IMR-90 (cell line): ENCODE measurements around the gene DIO1. TPM values are rescaled to one million over a fixed set of nuclear protein-coding genes. Genes with fewer than 3 reads are reported as not detected.

Source experiments
- ATAC-seq: fragments of 200-7000 bp; cut with Tn5 transposase; 2 replicates; pipeline ENCODE4 v1.9.1; 2020; ENCODE audit warnings: low read depth, mild to moderate bottlenecking, moderate library complexity
- BruUV-seq: library from RNA; stranded (reverse); fragments of 400-500 nt; replicated peaks from 2 replicates; lab custom pipeline; 2021; lab: Mats Ljungman, UMichigan
- CTCF ChIA-PET: fragments of 300-600 bp; formaldehyde crosslinking; extraction: SDS; loops from one replicate; lab custom pipeline; 2021; ENCODE audit warnings: antibody characterized with exemption; lab: Yijun Ruan, JAX
- POLR2A ChIA-PET: fragments of 300-600 bp; sonication (Branson Sonifier 250); formaldehyde crosslinking; loops from one replicate; lab custom pipeline; 2022; ENCODE audit warnings: antibody characterized with exemption; ENCODE audit not compliant: unreplicated experiment; lab: Charles Lee
- DNase-seq: peaks from one replicate; pipeline ENCODE4 v3.0.0; 2013
- H2AFZ ChIP-seq: replicated peaks from 2 replicates; pipeline ENCODE3; 2013; ENCODE audit warnings: low read length, mild to moderate bottlenecking; ENCODE audit not compliant: poor library complexity
- H2AK5ac ChIP-seq: 2 replicates; pipeline ENCODE4 v1.6.1; 2013; ENCODE audit warnings: low read depth, low read length, inconsistent platforms
- H2AK9ac ChIP-seq: replicated peaks from 2 replicates; pipeline ENCODE3; 2013; ENCODE audit warnings: mild to moderate bottlenecking, low read depth, low read length, moderate library complexity; ENCODE audit not compliant: poor library complexity
- H2BK120ac ChIP-seq: 2 replicates; pipeline ENCODE4 v1.6.1; 2013; ENCODE audit warnings: low read depth, low read length, inconsistent platforms
- H2BK15ac ChIP-seq: 3 replicates; pipeline ENCODE4 v1.6.1; 2013; ENCODE audit warnings: low read depth, low read length, inconsistent platforms
- H2BK20ac ChIP-seq: 2 replicates; pipeline ENCODE4 v1.6.1; 2013; ENCODE audit warnings: low read depth, mild to moderate bottlenecking, inconsistent platforms, low read length, moderate library complexity
- H2BK5ac ChIP-seq: 2 replicates; pipeline ENCODE4 v1.6.1; 2013; ENCODE audit warnings: mild to moderate bottlenecking, low read depth, low read length, inconsistent platforms; ENCODE audit not compliant: poor library complexity, severe bottlenecking
- H3K14ac ChIP-seq: replicated peaks from 2 replicates; pipeline ENCODE4 v1.6.1; 2013; ENCODE audit warnings: low read depth, low read length, inconsistent platforms
- H3K18ac ChIP-seq: 2 replicates; pipeline ENCODE4 v1.6.1; 2013; ENCODE audit warnings: low read depth, low read length, control low read depth
- H3K23ac ChIP-seq: 2 replicates; pipeline ENCODE4 v1.6.1; 2013; ENCODE audit warnings: low read depth, low read length, inconsistent platforms
- H3K27ac ChIP-seq: 2 replicates; pipeline ENCODE4 v1.5.1; 2013; ENCODE audit warnings: mild to moderate bottlenecking, control low read depth, low read length; ENCODE audit not compliant: insufficient read depth
- H3K27me3 ChIP-seq: 2 replicates; pipeline ENCODE4 v1.6.1; 2013; ENCODE audit warnings: low read length; ENCODE audit not compliant: control insufficient read depth, insufficient read depth
- H3K36me3 ChIP-seq: 2 replicates; pipeline ENCODE4 v1.6.1; 2013; ENCODE audit warnings: low read length, mixed read lengths; ENCODE audit not compliant: control insufficient read depth, insufficient read depth
- H3K4ac ChIP-seq: 2 replicates; pipeline ENCODE4 v1.6.1; 2013; ENCODE audit warnings: low read depth, low read length, inconsistent platforms
- H3K4me1 ChIP-seq: 2 replicates; pipeline ENCODE4 v1.6.1; 2013; ENCODE audit warnings: low read length, mixed read lengths; ENCODE audit not compliant: control insufficient read depth, insufficient read depth
- H3K4me2 ChIP-seq: 2 replicates; pipeline ENCODE4 v1.6.1; 2013; ENCODE audit warnings: low read depth, mild to moderate bottlenecking, control low read depth, low read length, moderate library complexity
- H3K4me3 ChIP-seq: 2 replicates; pipeline ENCODE4 v1.5.1; 2013; ENCODE audit warnings: low read depth, mild to moderate bottlenecking, control low read depth, low read length, moderate library complexity; ENCODE audit not compliant: insufficient read depth
- H3K56ac ChIP-seq: 2 replicates; pipeline ENCODE4 v1.6.1; 2013; ENCODE audit warnings: low read length, inconsistent platforms; ENCODE audit not compliant: insufficient read depth; ENCODE audit errors: extremely low read depth
- H3K79me1 ChIP-seq, 2 experiments: 2 replicates each; pipeline ENCODE4 v1.6.1; 2013; ENCODE audit warnings: low read length in 2 of 2, inconsistent platforms in 1 of 2, low read depth in 1 of 2
- H3K9ac ChIP-seq: 2 replicates; pipeline ENCODE4 v1.6.1; 2013; ENCODE audit warnings: low read depth, low read length, control low read depth
- H3K9me1 ChIP-seq: 2 replicates; pipeline ENCODE4 v1.6.1; 2013; ENCODE audit warnings: low read length, inconsistent platforms; ENCODE audit not compliant: insufficient read depth
- H3K9me3 ChIP-seq: 2 replicates; pipeline ENCODE4 v1.6.1; 2013; ENCODE audit warnings: low read length; ENCODE audit not compliant: control insufficient read depth, insufficient read depth
- H4K20me1 ChIP-seq: 2 replicates; pipeline ENCODE4 v1.6.1; 2013; ENCODE audit warnings: low read length, inconsistent platforms; ENCODE audit not compliant: insufficient read depth
- H4K5ac ChIP-seq: 2 replicates; pipeline ENCODE4 v1.6.1; 2013; ENCODE audit warnings: mild to moderate bottlenecking, low read depth, low read length, control low read depth
- H4K8ac ChIP-seq, 2 experiments: 2 replicates each; pipeline ENCODE4 v1.6.1; 2013; ENCODE audit warnings: low read depth in 2 of 2, low read length in 2 of 2, control low read depth in 1 of 2, inconsistent platforms in 1 of 2
- H4K91ac ChIP-seq: 2 replicates; pipeline ENCODE4 v1.6.1; 2013; ENCODE audit warnings: low read depth, low read length, inconsistent platforms; ENCODE audit not compliant: insufficient read depth
- BHLHE40 ChIP-seq: fragments of 150-350 bp; IDR thresholded peaks from 2 replicates; pipeline ENCODE4 v1.6.1; 2016; ENCODE audit warnings: mild to moderate bottlenecking, low read depth, low read length
- CEBPB ChIP-seq: IDR thresholded peaks from 2 replicates; pipeline ENCODE4 v1.6.1; 2012; ENCODE audit warnings: low read depth, low read length, improper control_type of control experiment
- CHD1 ChIP-seq: IDR thresholded peaks from 2 replicates; pipeline ENCODE4 v1.6.1; 2012; ENCODE audit warnings: low read depth, low read length, improper control_type of control experiment
- FOS ChIP-seq: fragments of 150-350 bp; IDR thresholded peaks from 2 replicates; pipeline ENCODE4 v1.6.1; 2016; ENCODE audit warnings: low read depth, low read length
- MAFK ChIP-seq: IDR thresholded peaks from 2 replicates; pipeline ENCODE4 v1.6.1; 2012; ENCODE audit warnings: low read depth, low read length, improper control_type of control experiment
- MAZ ChIP-seq: IDR thresholded peaks from 2 replicates; pipeline ENCODE4 v1.6.1; 2012; ENCODE audit warnings: low read depth, mild to moderate bottlenecking, low read length, improper control_type of control experiment, moderate library complexity, borderline replicate concordance
- MXI1 ChIP-seq: IDR thresholded peaks from 2 replicates; pipeline ENCODE4 v1.6.1; 2012; ENCODE audit warnings: low read depth, mild to moderate bottlenecking, low read length, moderate library complexity, borderline replicate concordance
- RAD21 ChIP-seq: IDR thresholded peaks from 2 replicates; pipeline ENCODE4 v1.6.1; 2012; ENCODE audit warnings: low read length, improper control_type of control experiment
- RCOR1 ChIP-seq: IDR thresholded peaks from 2 replicates; pipeline ENCODE4 v1.6.1; 2012; ENCODE audit warnings: mild to moderate bottlenecking, low read length, improper control_type of control experiment; ENCODE audit not compliant: insufficient replicate concordance
- SMC3 ChIP-seq: fragments of 150-350 bp; IDR thresholded peaks from 2 replicates; pipeline ENCODE4 v1.6.1; 2016; ENCODE audit warnings: low read depth, mild to moderate bottlenecking, antibody characterized with exemption, low read length, moderate library complexity
- WGBS, 2 experiments: methylation state at CpG; one replicate each; pipeline versions ENCODE4 v1.1.5 to v1.1.7; 2013; ENCODE audit warnings: missing lambda C conversion rate in 2 of 2; ENCODE audit not compliant: insufficient read length in 1 of 2; ENCODE audit errors: extremely low coverage in 2 of 2; 5-methylcytosine and 5-hydroxymethylcytosine counted together
- dilution Hi-C: fragments of 300-500 bp; cut with HindIII; formaldehyde crosslinking; loops from one replicate; pipeline ENCODE4 v1.14.3; 2018; ENCODE audit warnings: low sequenced_read_pairs; ENCODE audit not compliant: unreplicated experiment
- in situ Hi-C: fragments of 300-500 bp; cut with MboI; formaldehyde crosslinking; loops from 3 replicates; pipeline ENCODE4 v1.14.3; 2019; ENCODE audit warnings: low sequenced_read_pairs, inconsistent platforms, mixed read lengths
- intact Hi-C: fragments of 100-400 bp; cut with micrococcal nuclease; formaldehyde crosslinking; loops from 2 replicates; pipeline ENCODE4 v1.10.0; 2022
- polyA plus RNA-seq, 3 experiments: library from polyadenylated mRNA; depleted of rRNA; stranded (reverse); fragments of >200 nt; gene quantifications; 2 replicates each; pipeline ENCODE4 v1.2.3, GENCODE V29; 2012; ENCODE audit warnings: low replicate concordance in 1 of 3
- total RNA-seq: library from RNA; depleted of rRNA; stranded (reverse); fragments of >200 nt; gene quantifications from 2 replicates; pipeline ENCODE4 v1.2.3, GENCODE V29; 2012
- TF ChIP-seq, protein P1 (sequence below): fragments of 150-350 bp; IDR thresholded peaks from 2 replicates; pipeline ENCODE4 v1.6.1; 2016; ENCODE audit warnings: low read depth, mild to moderate bottlenecking, low read length, moderate library complexity, borderline replicate concordance
- TF ChIP-seq, protein P2 (sequence below): conservative IDR thresholded peaks from 2 replicates; pipeline ENCODE4 v1.5.1; 2012; ENCODE audit warnings: mild to moderate bottlenecking, low read depth, low read length, improper control_type of control experiment
- TF ChIP-seq, protein P3 (sequence below): fragments of 150-350 bp; IDR thresholded peaks from 2 replicates; pipeline ENCODE4 v1.6.1; 2017; ENCODE audit warnings: mild to moderate bottlenecking, antibody characterized with exemption, low read length, low read depth

Gene DIO1
- total and polyA plus RNA-seq, 2 of the 4 experiments (the other 2 are of a cell fraction), result not detected

DNA sequence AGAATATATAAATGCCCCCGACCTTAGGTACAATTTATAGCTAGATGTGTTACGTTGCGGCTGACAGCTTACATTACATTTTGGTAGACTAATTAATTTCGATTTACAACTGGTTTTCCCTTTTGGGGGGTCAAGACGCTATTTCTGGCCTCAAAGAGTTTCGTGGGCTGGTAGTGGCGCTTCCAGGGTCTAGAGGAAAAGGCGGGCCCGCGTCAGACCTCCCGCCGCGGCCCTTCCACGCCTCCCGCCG, 51.1 kb downstream of the DIO1 start:
- peak overlapping the region; percentile 92 for H3K9ac ChIP-seq
- H3K27me3 ChIP-seq, result no peaks in the 10 kb centered on the region
- no peaks in the 10 kb centered on the region for H3K9me3 ChIP-seq
- TF ChIP-seq, protein P1, sequence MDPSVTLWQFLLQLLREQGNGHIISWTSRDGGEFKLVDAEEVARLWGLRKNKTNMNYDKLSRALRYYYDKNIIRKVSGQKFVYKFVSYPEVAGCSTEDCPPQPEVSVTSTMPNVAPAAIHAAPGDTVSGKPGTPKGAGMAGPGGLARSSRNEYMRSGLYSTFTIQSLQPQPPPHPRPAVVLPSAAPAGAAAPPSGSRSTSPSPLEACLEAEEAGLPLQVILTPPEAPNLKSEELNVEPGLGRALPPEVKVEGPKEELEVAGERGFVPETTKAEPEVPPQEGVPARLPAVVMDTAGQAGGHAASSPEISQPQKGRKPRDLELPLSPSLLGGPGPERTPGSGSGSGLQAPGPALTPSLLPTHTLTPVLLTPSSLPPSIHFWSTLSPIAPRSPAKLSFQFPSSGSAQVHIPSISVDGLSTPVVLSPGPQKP, result no peak
- TF ChIP-seq RCOR1, result no peak
- TF ChIP-seq FOS, result no peak
- TF ChIP-seq MAZ, result no peak
- no peak for TF ChIP-seq MXI1
- TF ChIP-seq, protein P2, sequence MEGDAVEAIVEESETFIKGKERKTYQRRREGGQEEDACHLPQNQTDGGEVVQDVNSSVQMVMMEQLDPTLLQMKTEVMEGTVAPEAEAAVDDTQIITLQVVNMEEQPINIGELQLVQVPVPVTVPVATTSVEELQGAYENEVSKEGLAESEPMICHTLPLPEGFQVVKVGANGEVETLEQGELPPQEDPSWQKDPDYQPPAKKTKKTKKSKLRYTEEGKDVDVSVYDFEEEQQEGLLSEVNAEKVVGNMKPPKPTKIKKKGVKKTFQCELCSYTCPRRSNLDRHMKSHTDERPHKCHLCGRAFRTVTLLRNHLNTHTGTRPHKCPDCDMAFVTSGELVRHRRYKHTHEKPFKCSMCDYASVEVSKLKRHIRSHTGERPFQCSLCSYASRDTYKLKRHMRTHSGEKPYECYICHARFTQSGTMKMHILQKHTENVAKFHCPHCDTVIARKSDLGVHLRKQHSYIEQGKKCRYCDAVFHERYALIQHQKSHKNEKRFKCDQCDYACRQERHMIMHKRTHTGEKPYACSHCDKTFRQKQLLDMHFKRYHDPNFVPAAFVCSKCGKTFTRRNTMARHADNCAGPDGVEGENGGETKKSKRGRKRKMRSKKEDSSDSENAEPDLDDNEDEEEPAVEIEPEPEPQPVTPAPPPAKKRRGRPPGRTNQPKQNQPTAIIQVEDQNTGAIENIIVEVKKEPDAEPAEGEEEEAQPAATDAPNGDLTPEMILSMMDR, result no peak
- TF ChIP-seq SMC3, result no peak
- TF ChIP-seq BHLHE40, result no peak
- TF ChIP-seq, protein P3, sequence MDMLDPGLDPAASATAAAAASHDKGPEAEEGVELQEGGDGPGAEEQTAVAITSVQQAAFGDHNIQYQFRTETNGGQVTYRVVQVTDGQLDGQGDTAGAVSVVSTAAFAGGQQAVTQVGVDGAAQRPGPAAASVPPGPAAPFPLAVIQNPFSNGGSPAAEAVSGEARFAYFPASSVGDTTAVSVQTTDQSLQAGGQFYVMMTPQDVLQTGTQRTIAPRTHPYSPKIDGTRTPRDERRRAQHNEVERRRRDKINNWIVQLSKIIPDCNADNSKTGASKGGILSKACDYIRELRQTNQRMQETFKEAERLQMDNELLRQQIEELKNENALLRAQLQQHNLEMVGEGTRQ, result no peak
- no peak for TF ChIP-seq RAD21
- TF ChIP-seq CEBPB, result no peak
- TF ChIP-seq CHD1, result no peak
- TF ChIP-seq MAFK, result no peak
- peak overlapping the region; percentile 94 for H2AFZ ChIP-seq
- H3K27ac ChIP-seq, result peak overlapping the region; percentile 96
- DNase-seq, result no peak
- in situ Hi-C loops, result loop anchor here (5.0 kb wide), 1 partner anchor 63 kb away; no protein-coding TSS in a partner anchor
- ChIA-PET CTCF (interaction anchor here (0.9 to 2.3 kb wide), 2 partner anchors 66 to 76 kb away, joined by 3 to 7 read pairs; no protein-coding TSS in a partner anchor), POLR2A (interaction anchor here (0.7 to 1.2 kb wide), 2 partner anchors 21 to 55 kb away, joined by 3 to 4 read pairs; partner anchors contain the start of gene YIPF1)
- peak overlapping the region; percentile 34 to 59; a peak in 3 of 4 replicates for H4K8ac ChIP-seq
- H2BK15ac ChIP-seq, result no peak overlapping the region
- peak overlapping the region; percentile 79 for H3K4ac ChIP-seq
- peak; percentile 4 for ATAC-seq
- peak overlapping the region; percentile 79 for H4K5ac ChIP-seq
- no peak overlapping the region for H2BK20ac ChIP-seq
- H4K20me1 ChIP-seq, result peaks cover 26% of the 10 kb centered on the region; the same call in 1 of the 2 replicates
- peak overlapping the region; percentile 3; the same call in 1 of the 2 replicates for H2AK5ac ChIP-seq
- H3K79me1 ChIP-seq, result peaks cover 43 to 66% of the 10 kb centered on the region in 2 experiments
- H2AK9ac ChIP-seq, result peak overlapping the region; percentile 5
- H3K4me2 ChIP-seq, result peak overlapping the region; percentile 91
- H3K4me3 ChIP-seq, result peak overlapping the region; percentile 98
- dilution Hi-C loops, result no loop called here
- peak overlapping the region; percentile 67 for H3K14ac ChIP-seq
- peaks cover 10% of the 10 kb centered on the region for H3K4me1 ChIP-seq
- peaks cover 11% of the 10 kb centered on the region for H3K9me1 ChIP-seq
- WGBS, 2 experiments, result no CpG with 5 or more reads among the region's 16 CpGs
- peak overlapping the region; percentile 76; the same call in 1 of the 2 replicates for H3K18ac ChIP-seq
- intact Hi-C loops, result loop anchor here (5.0 kb wide), 2 partner anchors 83 to 458 kb away; no protein-coding TSS in a partner anchor
- H2BK5ac ChIP-seq, result peak overlapping the region; percentile 78
- H3K23ac ChIP-seq, result peak overlapping the region; percentile 93; the same call in 1 of the 2 replicates
- H2BK120ac ChIP-seq, result no peak overlapping the region
- H4K91ac ChIP-seq, result peak overlapping the region; percentile 60; the same call in 1 of the 2 replicates
- no TSS peak for BruUV-seq
- peak overlapping the region; percentile 55 for H3K56ac ChIP-seq
- no peaks in the 10 kb centered on the region for H3K36me3 ChIP-seq
